ENCODE results near the gene ACSL5. TPM values are rescaled to one million over a fixed set of nuclear protein-coding genes. Genes with fewer than 3 reads are reported as not detected.

The ACSL5 gene
- total and polyA plus RNA-seq, 2 experiments from 2014 or later: not detected

DNA sequence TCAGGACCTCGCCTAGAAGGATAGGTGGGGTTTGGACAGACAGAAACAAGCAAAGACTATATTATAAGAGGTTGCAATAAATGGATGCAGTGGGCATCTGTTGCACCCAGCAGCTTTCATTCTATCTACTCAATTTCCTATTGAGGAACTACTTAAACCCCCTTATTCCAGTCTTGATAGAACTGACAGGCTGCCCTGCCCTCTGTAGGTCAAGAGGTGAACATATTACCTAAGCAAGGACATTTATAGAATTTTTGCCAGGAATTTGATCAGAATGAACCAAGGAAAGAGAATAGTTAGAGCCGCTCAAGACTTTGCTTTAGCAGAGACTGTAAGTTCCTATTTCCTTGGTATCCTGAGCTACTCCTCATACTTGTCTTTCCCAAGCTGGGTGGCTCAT, 82.6 kb downstream of the ACSL5 start:
- Histone ChIP-seq H3K4me3 (no peak overlapping the region), H3F3A (replicated peaks; ENCODE audit: low read depth) (no peaks in the 10 kb centered on the region), H3K4me1 (ENCODE audit: insufficient read depth) (no peaks in the 10 kb centered on the region), H3K4me2 (no peak overlapping the region), H3K27me3 (ENCODE audit: insufficient read depth) (no peaks in the 10 kb centered on the region), H2AFZ (no peak overlapping the region), H3K27ac (ENCODE audit: low read depth) (no peak overlapping the region), H3K9me2 (ENCODE audit: insufficient read depth) (no peaks in the 10 kb centered on the region), H3K79me2 (replicated peaks; ENCODE audit: insufficient read depth) (peaks cover 24% of the 10 kb centered on the region), H4K20me1 (replicated peaks; ENCODE audit: insufficient read depth) (no peaks in the 10 kb centered on the region), H3K36me3 (ENCODE audit: insufficient read depth) (no peaks in the 10 kb centered on the region; the same call in 1 of the 2 replicates)
- Mint-ChIP-seq H3K36me3 (ENCODE audit: low read depth) (peaks cover 25% of the 10 kb centered on the region), H3K4me3 (no peak overlapping the region), H3K27me3 (ENCODE audit: insufficient read depth, low read depth, poor library complexity) (no peaks in the 10 kb centered on the region), H3K27ac (no peak overlapping the region), H3K9me3 (peaks cover 21% of the 10 kb centered on the region), H3K4me1 (no peaks in the 10 kb centered on the region)
- DNase-seq (ENCODE audit: low spot score) (peak; percentile 46), ATAC-seq (peak; percentile 61)
- peak; percentile 55 to 57 for TF ChIP-seq CTCF (conservative IDR thresholded peaks at IDR 0.05; ENCODE audit: low read depth in 2 of 2)
- TF ChIP-seq ZNF114 (CRISPR knock-in tag; IDR thresholded peaks at IDR 0.05): no peak

DNA sequence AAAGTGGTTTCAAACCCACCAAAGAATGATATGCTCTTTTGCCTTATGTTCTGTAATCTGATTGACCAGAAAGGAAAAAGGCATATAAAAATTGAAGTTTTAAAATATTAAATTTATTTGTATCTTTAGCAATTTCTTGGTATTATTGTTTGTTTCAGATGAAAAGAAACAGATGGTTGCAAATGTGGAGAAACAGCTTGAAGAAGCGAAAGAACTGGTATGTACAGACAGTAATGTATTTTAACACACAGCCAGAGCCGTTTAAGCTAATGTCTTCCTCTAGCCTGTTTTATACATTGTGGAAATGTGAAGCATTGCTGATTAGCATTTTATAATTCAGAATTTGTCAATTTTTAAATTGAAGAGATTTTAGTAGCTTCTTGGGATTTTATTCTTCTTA, 86.5 kb downstream of the ACSL5 start:
- Histone ChIP-seq H4K20me1 (replicated peaks; ENCODE audit: insufficient read depth) (no peaks in the 10 kb centered on the region), H3K4me1 (ENCODE audit: insufficient read depth) (no peaks in the 10 kb centered on the region), H3F3A (replicated peaks; ENCODE audit: low read depth) (no peaks in the 10 kb centered on the region), H2AFZ (no peak overlapping the region), H3K4me2 (no peak overlapping the region), H3K36me3 (ENCODE audit: insufficient read depth) (peaks cover 11% of the 10 kb centered on the region; the same call in 1 of the 2 replicates), H3K27me3 (ENCODE audit: insufficient read depth) (no peaks in the 10 kb centered on the region), H3K4me3 (no peak overlapping the region), H3K27ac (ENCODE audit: low read depth) (no peak overlapping the region), H3K9me2 (ENCODE audit: insufficient read depth) (no peaks in the 10 kb centered on the region), H3K79me2 (replicated peaks; ENCODE audit: insufficient read depth) (no peaks in the 10 kb centered on the region)
- no peak overlapping the region for H3K4me3 Mint-ChIP-seq
- no peak for ATAC-seq
- peaks cover 6% of the 10 kb centered on the region; the same call in 1 of the 3 replicates for H3K9me3 Mint-ChIP-seq
- DNase-seq (ENCODE audit: low spot score): no peak
- no peak for TF ChIP-seq POLR2AphosphoS5 (IDR thresholded peaks at IDR 0.05; ENCODE audit: low read depth)
- TF ChIP-seq REST (IDR thresholded peaks at IDR 0.05; ENCODE audit: unreplicated experiment): no peak
- TF ChIP-seq STAT1 (IDR thresholded peaks at IDR 0.05; ENCODE audit: unreplicated experiment): no peak
- no peak for TF ChIP-seq CREB1 (CRISPR knock-in tag; IDR thresholded peaks at IDR 0.05; ENCODE audit: low read depth)
- no peak for TF ChIP-seq EZH2 (IDR thresholded peaks at IDR 0.05; ENCODE audit: low read depth, unreplicated experiment)
- no peak for TF ChIP-seq JUNB (IDR thresholded peaks at IDR 0.05; ENCODE audit: unreplicated experiment)
- TF ChIP-seq, protein P1, sequence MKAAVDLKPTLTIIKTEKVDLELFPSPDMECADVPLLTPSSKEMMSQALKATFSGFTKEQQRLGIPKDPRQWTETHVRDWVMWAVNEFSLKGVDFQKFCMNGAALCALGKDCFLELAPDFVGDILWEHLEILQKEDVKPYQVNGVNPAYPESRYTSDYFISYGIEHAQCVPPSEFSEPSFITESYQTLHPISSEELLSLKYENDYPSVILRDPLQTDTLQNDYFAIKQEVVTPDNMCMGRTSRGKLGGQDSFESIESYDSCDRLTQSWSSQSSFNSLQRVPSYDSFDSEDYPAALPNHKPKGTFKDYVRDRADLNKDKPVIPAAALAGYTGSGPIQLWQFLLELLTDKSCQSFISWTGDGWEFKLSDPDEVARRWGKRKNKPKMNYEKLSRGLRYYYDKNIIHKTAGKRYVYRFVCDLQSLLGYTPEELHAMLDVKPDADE (IDR thresholded peaks at IDR 0.05): no peak
- no peak for TF ChIP-seq CTCF (conservative IDR thresholded peaks at IDR 0.05; ENCODE audit: low read depth in 2 of 2)
- no peak for TF ChIP-seq NANOG (IDR thresholded peaks at IDR 0.05; ENCODE audit: borderline replicate concordance)
- no peak for TF ChIP-seq EZH2phosphoT487 (IDR thresholded peaks at IDR 0.05; ENCODE audit: unreplicated experiment)
- peaks cover 30% of the 10 kb centered on the region for H3K36me3 Mint-ChIP-seq (ENCODE audit: low read depth)
- H3K27me3 Mint-ChIP-seq (ENCODE audit: insufficient read depth, low read depth, poor library complexity): no peaks in the 10 kb centered on the region
- H3K27ac Mint-ChIP-seq: no peak overlapping the region
- H3K4me1 Mint-ChIP-seq: no peaks in the 10 kb centered on the region

Data from GM23338 (cell line).